Psoas muscle (tissue), 8 donors: Measurements from ENCODE around the gene DNAJC16. TPM values are rescaled to one million over a fixed set of nuclear protein-coding genes. Genes with fewer than 3 reads are reported as not detected.

Experiments
- ATAC-seq, 4 donors: fragments of 200-7000 bp; cut with Tn5 transposase; one replicate each; pipeline ENCODE4 v1.9.1; 2020; ENCODE audit warnings: moderate library complexity in 3 of 4, mild to moderate bottlenecking in 2 of 4
- DNase-seq, 2 donors: peaks; one replicate each; pipeline ENCODE4 v3.0.0-alpha.2; 2020
- H3K27ac ChIP-seq: fragments of 200-600 bp; one replicate; pipeline ENCODE4 v1.8.0; 2022
- H3K27me3 ChIP-seq, 3 donors: fragments of 200-600 bp in 1 of 3; one replicate each; pipeline versions ENCODE4 v1.6.1 to v1.8.0; 2013 to 2022; ENCODE audit warnings: low read length in 2 of 3, mild to moderate bottlenecking in 2 of 3, moderate library complexity in 1 of 3; ENCODE audit not compliant: insufficient read depth in 3 of 3
- H3K36me3 ChIP-seq, 2 donors: fragments of 200-600 bp in 1 of 2; one replicate each; pipeline versions ENCODE4 v1.6.1 to v1.8.0; 2013 to 2022; ENCODE audit warnings: low read depth in 1 of 2, mild to moderate bottlenecking in 1 of 2, moderate library complexity in 1 of 2; ENCODE audit not compliant: insufficient read depth in 1 of 2
- H3K4me1 ChIP-seq: fragments of 200-600 bp; one replicate; pipeline ENCODE4 v1.8.0; 2022
- H3K4me3 ChIP-seq: fragments of 200-600 bp; one replicate; pipeline ENCODE4 v1.8.0; 2022; ENCODE audit warnings: mild to moderate bottlenecking
- H3K9me3 ChIP-seq: fragments of 200-600 bp; one replicate; pipeline ENCODE4 v1.8.0; 2022
- WGBS, 3 donors: extraction: QIAGEN DNeasy Blood & Tissue Kit; methylation state at CpG; one replicate each; pipeline versions ENCODE4 v1.1.6 to v1.1.7; 2013; 5-methylcytosine and 5-hydroxymethylcytosine counted together
- intact Hi-C, 2 donors: fragments of 100-400 bp; cut with DNase I; formaldehyde crosslinking; loops; one replicate each; pipeline versions ENCODE4 v1.11.0 to v1.14.2; 2022
- polyA plus RNA-seq, 3 donors: library from polyadenylated mRNA; stranded (reverse); fragments of 200-250 nt; gene quantifications; one replicate each; pipeline ENCODE4 v1.2.3, GENCODE V29; 2013
- total RNA-seq, 4 donors: library from RNA; stranded (reverse); fragmentation: NEBNext Ultra II Directional in 2 of 4; extraction: Animal tissue kit (Norgen Biotek cat#: 25700) in 2 of 4; gene quantifications; one replicate each; pipeline versions ENCODE4 v1.2.1 to v1.2.4, GENCODE V29; 2021 to 2023
- TF ChIP-seq, protein P1 (sequence below): fragments of 200-600 bp; IDR thresholded peaks from one replicate; pipeline ENCODE4 v1.8.0; 2022; ENCODE audit warnings: antibody characterized with exemption
- donor health status: healthy with polysubstance abuse.
- donor health status: DM: no; HTN: no; CAD: no; lungs with moderate emphysema.
- donor health status: Bipolar disorder and iron deficiency.
- donor health status: healthy.
- donor health status: DM: yes; HTN: yes; CAD: no.
- donor health status: DM: no; HTN: no; CAD: no.
- donor health status: DM: no; HTN: no; CAD: no.
- donor health status: DM: yes; HTN: yes; CAD: no.

DNAJC16 gene
- total and polyA plus RNA-seq, 7 donors, result 6.8 to 29.9 (median 17.2) TPM

DNA sequence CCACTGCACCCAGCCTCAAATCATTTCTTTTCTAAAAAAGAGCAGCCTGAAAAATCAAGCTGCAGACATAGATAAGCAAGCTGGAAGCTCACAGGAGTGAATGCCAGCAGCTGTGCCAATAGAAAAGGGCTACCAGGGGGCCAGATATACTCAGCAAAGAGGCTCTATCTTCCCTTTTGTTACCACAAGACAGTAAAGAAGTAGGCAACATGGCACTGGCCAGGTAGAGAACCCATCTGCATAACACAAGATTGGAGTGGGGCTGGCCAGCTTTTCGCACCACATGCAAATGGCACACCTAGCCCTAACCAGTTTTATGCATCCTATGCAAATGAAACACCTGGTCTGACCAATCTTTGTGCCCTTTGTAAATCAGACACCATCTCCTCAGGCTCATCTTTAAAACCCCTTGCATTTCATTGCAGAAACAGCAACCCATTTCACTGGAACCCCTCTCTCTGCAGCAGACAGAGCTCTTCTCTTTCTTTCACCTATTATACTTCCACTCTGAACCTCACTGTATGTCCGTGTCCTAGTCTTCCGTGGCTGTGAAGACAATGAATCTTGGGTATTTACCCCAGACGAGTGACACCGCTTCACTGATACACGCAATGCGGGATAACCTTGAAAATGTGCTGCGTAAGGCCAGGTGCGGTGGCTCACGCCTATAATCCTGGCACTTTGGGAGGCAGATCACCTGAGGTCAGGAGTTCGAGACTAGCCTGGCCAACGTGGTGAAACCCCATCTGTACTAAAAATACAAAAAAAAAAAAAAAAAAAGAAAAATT, 17.8 kb upstream of the DNAJC16 start:
- Histone ChIP-seq H3K27me3 (no peaks in the 10 kb centered on the region), H3K4me3 (no peak overlapping the region), H3K27ac (no peak overlapping the region), H3K36me3 (peaks cover 0 to 29% of the 10 kb centered on the region in 2 donors), H3K9me3 (no peaks in the 10 kb centered on the region), H3K4me1 (no peaks in the 10 kb centered on the region)
- intact Hi-C loops, result loop anchor here in 1 of 2 donors (10.0 kb wide), 1 partner anchor 184 kb away; no protein-coding TSS in a partner anchor
- WGBS, 3 donors, result 87 to 90% (median 87%) methylated on average over 12 of the region's 12 CpGs
- ATAC-seq (no peak), DNase-seq (no peak)
- TF ChIP-seq, protein P1, sequence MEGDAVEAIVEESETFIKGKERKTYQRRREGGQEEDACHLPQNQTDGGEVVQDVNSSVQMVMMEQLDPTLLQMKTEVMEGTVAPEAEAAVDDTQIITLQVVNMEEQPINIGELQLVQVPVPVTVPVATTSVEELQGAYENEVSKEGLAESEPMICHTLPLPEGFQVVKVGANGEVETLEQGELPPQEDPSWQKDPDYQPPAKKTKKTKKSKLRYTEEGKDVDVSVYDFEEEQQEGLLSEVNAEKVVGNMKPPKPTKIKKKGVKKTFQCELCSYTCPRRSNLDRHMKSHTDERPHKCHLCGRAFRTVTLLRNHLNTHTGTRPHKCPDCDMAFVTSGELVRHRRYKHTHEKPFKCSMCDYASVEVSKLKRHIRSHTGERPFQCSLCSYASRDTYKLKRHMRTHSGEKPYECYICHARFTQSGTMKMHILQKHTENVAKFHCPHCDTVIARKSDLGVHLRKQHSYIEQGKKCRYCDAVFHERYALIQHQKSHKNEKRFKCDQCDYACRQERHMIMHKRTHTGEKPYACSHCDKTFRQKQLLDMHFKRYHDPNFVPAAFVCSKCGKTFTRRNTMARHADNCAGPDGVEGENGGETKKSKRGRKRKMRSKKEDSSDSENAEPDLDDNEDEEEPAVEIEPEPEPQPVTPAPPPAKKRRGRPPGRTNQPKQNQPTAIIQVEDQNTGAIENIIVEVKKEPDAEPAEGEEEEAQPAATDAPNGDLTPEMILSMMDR, result no peak

DNA sequence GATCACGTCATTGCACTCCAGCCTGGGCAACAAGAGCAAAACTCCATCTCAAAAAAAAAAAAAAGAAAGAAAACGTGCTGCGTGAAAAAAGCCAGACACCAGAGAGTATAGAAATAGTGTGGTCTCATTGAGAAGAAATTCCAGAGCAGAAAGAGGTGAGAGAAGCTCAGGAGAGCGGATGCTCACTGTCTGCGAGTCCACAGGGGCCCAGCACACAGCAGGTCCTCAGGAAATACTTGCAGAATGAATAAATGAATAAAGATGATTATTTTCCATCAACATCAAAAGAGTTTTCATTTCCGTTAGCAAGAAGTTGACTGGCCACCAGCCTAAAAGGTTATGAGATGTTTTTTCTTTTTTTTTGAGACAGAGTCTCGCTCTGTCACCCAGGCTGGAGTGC, 17.1 kb upstream of the DNAJC16 start:
- Histone ChIP-seq H3K4me3 (no peak overlapping the region), H3K27ac (no peak overlapping the region), H3K4me1 (no peaks in the 10 kb centered on the region), H3K36me3 (peaks cover 0 to 24% of the 10 kb centered on the region in 2 donors), H3K27me3 (no peaks in the 10 kb centered on the region), H3K9me3 (no peaks in the 10 kb centered on the region)
- intact Hi-C loops, result loop anchor here in 1 of 2 donors (10.0 kb wide), 1 partner anchor 185 kb away; no protein-coding TSS in a partner anchor
- 84 to 87% (median 86%) methylated on average over 7 of the region's 7 CpGs for WGBS, 3 donors
- TF ChIP-seq, protein P1, result no peak
- ATAC-seq, result no peak
- DNase-seq, result no peak

DNA sequence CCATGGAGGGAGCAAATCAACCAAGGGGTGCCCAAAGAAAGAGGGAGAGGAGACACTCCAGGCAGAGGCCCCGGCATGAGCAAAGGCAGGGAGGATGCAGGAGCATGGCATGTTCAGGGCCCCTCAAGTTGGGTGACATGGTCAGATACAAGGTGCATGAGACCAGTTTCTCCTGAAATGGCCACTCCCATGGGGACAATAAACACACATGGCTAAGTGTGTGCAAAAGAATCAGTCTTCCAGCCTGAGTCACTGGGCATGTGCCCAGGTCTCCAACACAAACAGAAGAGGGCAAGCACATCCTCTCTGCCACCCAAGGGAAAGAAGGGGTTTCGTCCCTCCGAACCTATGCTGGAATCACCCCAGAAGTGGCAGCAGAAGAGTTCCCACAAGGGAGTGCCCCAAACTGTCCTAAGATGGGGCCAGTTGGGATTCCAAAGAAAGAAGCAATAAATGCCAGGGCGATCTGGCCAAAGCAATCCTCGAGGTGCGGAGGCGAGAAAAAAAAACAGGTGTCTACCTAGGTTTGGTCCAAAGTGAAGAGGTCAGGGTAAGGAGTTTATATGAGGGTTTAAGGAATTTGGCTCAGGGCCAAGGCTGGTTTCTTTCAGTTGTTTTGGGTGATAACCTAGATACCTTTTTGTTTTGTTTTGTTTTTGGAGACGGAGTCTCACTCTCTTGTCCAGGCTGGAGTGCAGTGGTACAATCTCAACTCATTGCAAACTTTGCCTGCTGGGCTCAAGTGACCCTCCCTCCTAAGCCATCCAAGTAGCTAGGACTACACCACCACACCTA, 15.8 kb upstream of the DNAJC16 start:
- TF ChIP-seq, protein P1, result no peak
- Histone ChIP-seq H3K27ac (no peak overlapping the region), H3K27me3 (no peaks in the 10 kb centered on the region), H3K9me3 (no peaks in the 10 kb centered on the region), H3K4me1 (no peaks in the 10 kb centered on the region), H3K4me3 (no peak overlapping the region), H3K36me3 (peaks cover 0 to 16% of the 10 kb centered on the region in 2 donors)
- ATAC-seq (no peak), DNase-seq (no peak)
- intact Hi-C loops, result no loop called here
- WGBS, 3 donors, result 89% methylated on average over 8 of the region's 8 CpGs

DNA sequence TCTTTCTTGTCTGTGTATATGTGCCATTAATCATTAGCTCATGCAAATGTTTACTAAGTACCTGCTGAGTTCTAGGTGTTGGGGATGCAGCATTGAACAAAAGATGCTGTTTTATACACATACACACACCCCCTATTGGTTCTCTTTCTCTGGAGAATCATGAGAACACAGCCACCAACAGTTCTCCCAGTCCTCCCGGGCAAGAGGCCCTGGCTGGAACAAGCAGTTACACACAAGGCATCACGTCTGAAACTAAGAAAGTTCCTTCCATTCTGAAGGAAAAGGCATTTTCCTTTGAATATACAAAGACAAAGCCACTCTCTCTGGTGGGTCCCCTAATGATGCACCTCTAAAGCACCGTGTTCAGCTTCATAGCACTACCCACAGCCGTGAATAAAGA, 13.5 kb upstream of the DNAJC16 start:
- no peaks in the 10 kb centered on the region for H3K9me3 ChIP-seq
- H3K4me1 ChIP-seq, result no peaks in the 10 kb centered on the region
- peaks cover 0 to 29% of the 10 kb centered on the region in 2 donors for H3K36me3 ChIP-seq
- H3K27ac ChIP-seq, result no peak overlapping the region
- TF ChIP-seq, protein P1, result no peak
- intact Hi-C loops, result no loop called here
- 78 to 85% (median 83%) methylated on average over 4 of the region's 4 CpGs for WGBS, 3 donors
- DNase-seq (no peak), ATAC-seq (no peak)
- no peaks in the 10 kb centered on the region for H3K27me3 ChIP-seq
- no peak overlapping the region for H3K4me3 ChIP-seq
